Measurements from ENCODE around the gene RCVRN. TPM values are rescaled to one million over a fixed set of nuclear protein-coding genes. Genes with fewer than 3 reads are reported as not detected.

Gene RCVRN
- total and polyA plus RNA-seq, 2 of the 13 experiments (the other 11 are each of a cell fraction or from before 2014, with no cell fraction given) = not detected

DNA sequence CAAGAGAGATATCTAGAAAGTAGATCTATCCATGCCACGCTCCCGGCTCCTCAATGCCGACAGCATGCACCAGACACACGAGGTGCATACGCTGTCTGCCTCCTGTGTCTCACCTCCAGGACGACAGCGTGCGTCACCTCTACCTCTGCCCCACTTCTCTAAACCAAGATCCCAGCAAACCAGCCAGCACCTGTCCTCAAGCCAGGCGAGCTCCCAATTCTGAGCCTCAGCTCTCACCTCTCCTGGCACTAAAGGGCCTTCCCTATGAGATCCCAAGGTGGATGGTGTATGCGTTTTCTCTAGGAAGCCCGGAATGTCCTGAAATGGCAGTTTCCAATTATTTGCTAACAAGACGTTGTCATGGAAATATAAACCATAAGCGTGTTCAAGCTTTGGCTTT is 36.2 kb upstream of the RCVRN start (continued):
- TF ChIP-seq, protein P1, sequence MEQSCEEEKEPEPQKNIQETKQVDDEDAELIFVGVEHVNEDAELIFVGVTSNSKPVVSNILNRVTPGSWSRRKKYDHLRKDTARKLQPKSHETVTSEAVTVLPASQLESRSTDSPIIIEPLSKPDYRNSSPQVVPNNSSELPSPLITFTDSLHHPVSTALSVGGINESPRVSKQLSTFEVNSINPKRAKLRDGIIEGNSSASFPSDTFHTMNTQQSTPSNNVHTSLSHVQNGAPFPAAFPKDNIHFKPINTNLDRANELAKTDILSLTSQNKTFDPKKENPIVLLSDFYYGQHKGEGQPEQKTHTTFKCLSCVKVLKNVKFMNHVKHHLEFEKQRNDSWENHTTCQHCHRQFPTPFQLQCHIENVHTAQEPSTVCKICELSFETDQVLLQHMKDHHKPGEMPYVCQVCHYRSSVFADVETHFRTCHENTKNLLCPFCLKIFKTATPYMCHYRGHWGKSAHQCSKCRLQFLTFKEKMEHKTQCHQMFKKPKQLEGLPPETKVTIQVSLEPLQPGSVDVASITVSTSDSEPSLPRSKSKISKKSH (CRISPR knock-in tag; IDR thresholded peaks at IDR 0.05; ENCODE audit: borderline replicate concordance) = no peak
- no peak for TF ChIP-seq DNMT3B (CRISPR knock-in tag; conservative IDR thresholded peaks at IDR 0.05)
- no peak for TF ChIP-seq ZNF446 (CRISPR knock-in tag; IDR thresholded peaks at IDR 0.05)

DNA sequence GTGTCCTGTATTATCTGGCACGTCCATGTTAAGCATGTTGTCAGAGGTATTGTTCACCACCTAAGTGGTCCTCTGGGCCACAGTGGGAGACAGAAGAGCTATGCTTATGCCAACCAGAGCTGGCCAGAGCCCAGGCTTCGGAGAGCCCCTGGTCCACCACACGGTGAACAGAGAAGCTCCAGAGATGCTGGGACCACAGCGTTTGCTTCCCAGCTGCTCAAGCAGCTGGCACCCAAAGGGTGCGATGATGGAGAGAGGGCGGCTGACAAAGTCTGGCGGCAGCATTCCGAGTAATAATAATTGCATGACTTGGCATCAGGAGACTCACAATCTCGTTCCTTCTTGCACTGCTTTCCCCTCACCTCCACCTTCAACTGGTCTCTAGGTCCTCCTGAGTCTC is 35.8 kb upstream of the RCVRN start:
- Histone ChIP-seq H3K36me3 (replicated peaks in 1 of 2; ENCODE audit: control insufficient read depth in 1 of 2, insufficient read depth in 2 of 2, low read length in 2 of 2) (no peaks in the 10 kb centered on the region), H3K9ac (ENCODE audit: insufficient read depth, low read depth, low read length) (no peak overlapping the region), H3K4me3 (replicated peaks in 1 of 3; ENCODE audit: insufficient read depth in 1 of 3, low read depth in 2 of 3, low read length in 3 of 3) (no peak overlapping the region), H3K27ac (ENCODE audit: extremely low read length, insufficient read depth, low read length) (no peak overlapping the region), H2AFZ (ENCODE audit: low read length) (no peak overlapping the region), H3K27me3 (ENCODE audit: control insufficient read depth in 1 of 2, insufficient read depth in 2 of 2, low read length in 2 of 2) (peaks cover 1 to 10% of the 10 kb centered on the region in 2 experiments; a peak in 3 of 5 replicates), H3K79me2 (ENCODE audit: insufficient read depth, low read length) (no peaks in the 10 kb centered on the region), H3K4me1 (ENCODE audit: insufficient read depth, low read length) (no peaks in the 10 kb centered on the region), H4K20me1 (ENCODE audit: insufficient read depth, low read length) (0 out of 2 replicates have a peak, but pooled peaks cover 3% of the 10 kb centered on the region), H3K9me3 (ENCODE audit: low read length) (no peaks in the 10 kb centered on the region), H3K4me2 (ENCODE audit: low read depth, low read length) (no peak overlapping the region)
- in situ Hi-C loops (cut with HindIII; ENCODE audit: extremely low pct_ligation_motif_present, low pct_unique_long_range_greater_than_20kb) = no loop called here
- ChIA-PET CTCF (ENCODE audit: low intra/inter-chr PET ratio, low total read pairs) (no interaction called here), POLR2A (no interaction called here)
- no peak for FAIRE-seq
- no TSS peak for BruUV-seq (replicated peaks)
- intact Hi-C loops (cut with micrococcal nuclease; ENCODE audit: unreplicated experiment) = no loop called here
- no peak for ATAC-seq
- no peak for DNase-seq (ENCODE audit: low spot score)
- WGBS (ENCODE audit: low lambda C conversion rate) = 41% methylated on average over 4 of the region's 9 CpGs
- TF ChIP-seq, protein P2, sequence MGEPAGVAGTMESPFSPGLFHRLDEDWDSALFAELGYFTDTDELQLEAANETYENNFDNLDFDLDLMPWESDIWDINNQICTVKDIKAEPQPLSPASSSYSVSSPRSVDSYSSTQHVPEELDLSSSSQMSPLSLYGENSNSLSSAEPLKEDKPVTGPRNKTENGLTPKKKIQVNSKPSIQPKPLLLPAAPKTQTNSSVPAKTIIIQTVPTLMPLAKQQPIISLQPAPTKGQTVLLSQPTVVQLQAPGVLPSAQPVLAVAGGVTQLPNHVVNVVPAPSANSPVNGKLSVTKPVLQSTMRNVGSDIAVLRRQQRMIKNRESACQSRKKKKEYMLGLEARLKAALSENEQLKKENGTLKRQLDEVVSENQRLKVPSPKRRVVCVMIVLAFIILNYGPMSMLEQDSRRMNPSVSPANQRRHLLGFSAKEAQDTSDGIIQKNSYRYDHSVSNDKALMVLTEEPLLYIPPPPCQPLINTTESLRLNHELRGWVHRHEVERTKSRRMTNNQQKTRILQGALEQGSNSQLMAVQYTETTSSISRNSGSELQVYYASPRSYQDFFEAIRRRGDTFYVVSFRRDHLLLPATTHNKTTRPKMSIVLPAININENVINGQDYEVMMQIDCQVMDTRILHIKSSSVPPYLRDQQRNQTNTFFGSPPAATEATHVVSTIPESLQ (CRISPR knock-in tag; conservative IDR thresholded peaks at IDR 0.05) = no peak
- TF ChIP-seq MAFK (conservative IDR thresholded peaks at IDR 0.05 in 1 of 2, IDR thresholded peaks at IDR 0.05 in 1 of 2; ENCODE audit: low read length in 2 of 2) = no peak
- TF ChIP-seq, protein P3, sequence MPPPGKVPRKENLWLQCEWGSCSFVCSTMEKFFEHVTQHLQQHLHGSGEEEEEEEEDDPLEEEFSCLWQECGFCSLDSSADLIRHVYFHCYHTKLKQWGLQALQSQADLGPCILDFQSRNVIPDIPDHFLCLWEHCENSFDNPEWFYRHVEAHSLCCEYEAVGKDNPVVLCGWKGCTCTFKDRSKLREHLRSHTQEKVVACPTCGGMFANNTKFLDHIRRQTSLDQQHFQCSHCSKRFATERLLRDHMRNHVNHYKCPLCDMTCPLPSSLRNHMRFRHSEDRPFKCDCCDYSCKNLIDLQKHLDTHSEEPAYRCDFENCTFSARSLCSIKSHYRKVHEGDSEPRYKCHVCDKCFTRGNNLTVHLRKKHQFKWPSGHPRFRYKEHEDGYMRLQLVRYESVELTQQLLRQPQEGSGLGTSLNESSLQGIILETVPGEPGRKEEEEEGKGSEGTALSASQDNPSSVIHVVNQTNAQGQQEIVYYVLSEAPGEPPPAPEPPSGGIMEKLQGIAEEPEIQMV (CRISPR knock-in tag; IDR thresholded peaks at IDR 0.05; ENCODE audit: low read depth) = no peak
- TF ChIP-seq REL (CRISPR knock-in tag; conservative IDR thresholded peaks at IDR 0.05) = no peak
- no peak for TF ChIP-seq ZNF343 (CRISPR knock-in tag; IDR thresholded peaks at IDR 0.05)
- TF ChIP-seq ZNF564 (CRISPR knock-in tag; IDR thresholded peaks at IDR 0.05) = no peak
- no peak for TF ChIP-seq PLRG1 (conservative IDR thresholded peaks at IDR 0.05)
- TF ChIP-seq, protein P4, sequence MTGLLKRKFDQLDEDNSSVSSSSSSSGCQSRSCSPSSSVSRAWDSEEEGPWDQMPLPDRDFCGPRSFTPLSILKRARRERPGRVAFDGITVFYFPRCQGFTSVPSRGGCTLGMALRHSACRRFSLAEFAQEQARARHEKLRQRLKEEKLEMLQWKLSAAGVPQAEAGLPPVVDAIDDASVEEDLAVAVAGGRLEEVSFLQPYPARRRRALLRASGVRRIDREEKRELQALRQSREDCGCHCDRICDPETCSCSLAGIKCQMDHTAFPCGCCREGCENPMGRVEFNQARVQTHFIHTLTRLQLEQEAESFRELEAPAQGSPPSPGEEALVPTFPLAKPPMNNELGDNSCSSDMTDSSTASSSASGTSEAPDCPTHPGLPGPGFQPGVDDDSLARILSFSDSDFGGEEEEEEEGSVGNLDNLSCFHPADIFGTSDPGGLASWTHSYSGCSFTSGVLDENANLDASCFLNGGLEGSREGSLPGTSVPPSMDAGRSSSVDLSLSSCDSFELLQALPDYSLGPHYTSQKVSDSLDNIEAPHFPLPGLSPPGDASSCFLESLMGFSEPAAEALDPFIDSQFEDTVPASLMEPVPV (CRISPR knock-in tag; IDR thresholded peaks at IDR 0.05) = no peak
- no peak for TF ChIP-seq ZNF350 (CRISPR knock-in tag; IDR thresholded peaks at IDR 0.05; ENCODE audit: borderline replicate concordance, low read depth)
- TF ChIP-seq, protein P5, sequence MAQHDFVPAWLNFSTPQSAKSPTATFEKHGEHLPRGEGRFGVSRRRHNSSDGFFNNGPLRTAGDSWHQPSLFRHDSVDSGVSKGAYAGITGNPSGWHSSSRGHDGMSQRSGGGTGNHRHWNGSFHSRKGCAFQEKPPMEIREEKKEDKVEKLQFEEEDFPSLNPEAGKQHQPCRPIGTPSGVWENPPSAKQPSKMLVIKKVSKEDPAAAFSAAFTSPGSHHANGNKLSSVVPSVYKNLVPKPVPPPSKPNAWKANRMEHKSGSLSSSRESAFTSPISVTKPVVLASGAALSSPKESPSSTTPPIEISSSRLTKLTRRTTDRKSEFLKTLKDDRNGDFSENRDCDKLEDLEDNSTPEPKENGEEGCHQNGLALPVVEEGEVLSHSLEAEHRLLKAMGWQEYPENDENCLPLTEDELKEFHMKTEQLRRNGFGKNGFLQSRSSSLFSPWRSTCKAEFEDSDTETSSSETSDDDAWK (CRISPR knock-in tag; IDR thresholded peaks at IDR 0.05) = no peak
- no peak for TF ChIP-seq CREB1 (IDR thresholded peaks at IDR 0.05)
- TF ChIP-seq CREB1 (CRISPR knock-in tag; IDR thresholded peaks at IDR 0.05) = no peak
- TF ChIP-seq SP5 (CRISPR knock-in tag; IDR thresholded peaks at IDR 0.05; ENCODE audit: borderline replicate concordance, low read depth) = no peak
- no peak for TF ChIP-seq ZNF382 (CRISPR knock-in tag; IDR thresholded peaks at IDR 0.05; ENCODE audit: borderline replicate concordance)

Measured in HepG2 (cell line).